Nucleus accumbens (tissue), 56 donors: ENCODE results near the gene TRERF1.
"Not testable (repeated sequence)": the region's sequence is repeated elsewhere in the genome, so short reads cannot be mapped to it uniquely, and the experiment has no call there.

Source experiments
- DNase-seq, 56 donors: peaks; one replicate each; lab custom pipeline; 2025; lab: John Stamatoyannopoulos, UW

The TRERF1 gene

GRCh38 chr6:42452171-42453030 is 675 bp upstream of the TRERF1 start:
- DNase-seq: peak in 38 of 56 donors; percentile 17 to 85 (median 57)

GRCh38 chr6:42450477-42451332 is 1.0 kb downstream of the TRERF1 start:
- DNase-seq: peak in 3 of 56 donors; percentile 19 to 30 (median 26)

GRCh38 chr6:42449917-42450476 is 1.7 kb downstream of the TRERF1 start:
- no peak for DNase-seq

DNA sequence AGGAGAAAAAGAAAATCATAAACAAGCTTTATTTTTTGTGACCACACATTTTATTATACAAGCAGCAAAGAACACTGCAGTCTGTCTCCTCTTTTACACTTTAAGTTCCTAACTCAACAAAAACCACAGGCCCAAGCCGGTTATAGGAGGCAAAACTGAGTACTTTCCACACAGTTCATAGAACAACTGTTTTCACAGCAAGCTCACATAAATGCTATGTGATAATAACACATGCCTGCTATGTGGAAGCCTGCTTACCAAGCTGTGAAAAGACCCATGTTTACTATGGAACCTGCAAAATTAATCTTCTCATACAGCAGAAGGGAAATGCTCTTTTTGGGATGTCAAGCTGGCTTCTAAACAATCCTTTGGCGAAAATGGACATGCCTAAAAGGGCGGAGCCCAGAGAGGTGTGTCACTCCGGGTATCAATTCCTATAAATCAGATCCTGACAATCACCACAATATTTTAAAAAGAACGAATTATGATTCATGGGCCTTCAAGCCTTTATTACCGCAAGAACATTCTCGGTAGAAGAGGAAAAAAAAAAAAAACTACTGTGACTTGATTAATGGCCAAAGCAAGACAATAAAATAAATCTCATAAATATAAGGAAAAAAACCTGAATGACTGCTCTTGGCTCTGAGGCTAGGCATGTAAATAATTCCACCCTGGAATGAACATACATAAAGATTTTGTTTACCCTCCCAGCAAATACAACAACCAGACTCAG is 2.6 kb downstream of the TRERF1 start:
- DNase-seq: no peak

- no peak for DNase-seq
These were observed 3.3 kb downstream of the TRERF1 start for GRCh38 chr6:42448391-42448790.

DNA sequence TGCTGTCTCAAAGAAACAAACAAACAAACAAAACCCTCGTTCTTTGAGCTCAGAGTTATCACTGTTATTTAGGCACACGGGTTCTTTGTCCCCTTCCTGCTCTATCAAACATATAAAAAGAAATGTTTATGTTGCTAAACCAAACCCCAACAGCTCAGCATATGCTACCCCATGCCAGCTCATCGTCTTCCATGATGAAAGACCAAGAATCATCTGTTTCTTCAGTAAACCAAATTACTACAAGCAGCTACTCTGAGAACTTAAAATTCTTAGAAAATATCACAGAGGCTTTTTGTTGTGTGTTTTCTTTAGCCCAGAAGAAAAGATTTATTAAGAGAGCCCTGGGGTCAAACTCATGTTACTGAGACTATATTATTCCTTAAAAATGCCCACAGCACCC is 4.7 kb downstream of the TRERF1 start:
- no peak for DNase-seq

GRCh38 chr6:42446370-42446769 is 5.4 kb downstream of the TRERF1 start:
- DNase-seq: no peak

GRCh38 chr6:42445955-42446354 is 5.8 kb downstream of the TRERF1 start:
- DNase-seq: not testable (repeated sequence)

DNA sequence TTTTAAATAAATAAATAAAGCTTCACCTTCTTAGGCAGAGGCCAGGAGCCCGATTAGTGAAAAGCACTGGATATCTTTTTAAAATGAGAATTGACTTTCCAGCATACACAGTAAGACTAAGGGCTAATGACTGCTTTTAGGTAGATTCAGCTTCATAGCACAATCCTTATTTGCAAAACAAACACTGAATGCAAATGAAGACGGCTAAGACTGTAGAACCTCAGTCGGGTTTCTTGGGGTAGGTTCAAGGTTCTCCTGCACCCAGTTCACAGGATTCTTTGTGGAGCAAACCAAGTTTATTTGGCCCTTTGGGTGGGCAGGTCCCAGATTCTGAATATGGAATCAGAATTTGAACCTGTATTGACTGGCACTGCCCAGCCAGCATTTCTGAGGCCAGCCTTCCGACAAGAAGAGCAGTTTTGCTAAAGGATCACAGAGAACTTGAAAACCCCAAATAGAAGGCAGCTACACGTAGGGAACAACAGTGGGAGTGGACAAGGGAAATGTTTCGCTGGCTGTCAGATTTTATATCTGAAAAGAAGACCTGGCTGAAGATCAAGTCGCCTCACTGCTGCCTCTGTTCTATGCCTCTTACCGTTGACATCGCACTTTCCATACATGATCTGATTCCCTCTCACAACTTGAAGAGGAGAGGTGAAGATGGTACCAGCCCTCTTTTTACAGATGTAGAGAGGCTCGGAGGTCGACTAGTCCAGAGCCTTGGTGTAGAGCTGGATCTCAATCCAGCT is 8.2 kb downstream of the TRERF1 start:
- DNase-seq: no peak

DNA sequence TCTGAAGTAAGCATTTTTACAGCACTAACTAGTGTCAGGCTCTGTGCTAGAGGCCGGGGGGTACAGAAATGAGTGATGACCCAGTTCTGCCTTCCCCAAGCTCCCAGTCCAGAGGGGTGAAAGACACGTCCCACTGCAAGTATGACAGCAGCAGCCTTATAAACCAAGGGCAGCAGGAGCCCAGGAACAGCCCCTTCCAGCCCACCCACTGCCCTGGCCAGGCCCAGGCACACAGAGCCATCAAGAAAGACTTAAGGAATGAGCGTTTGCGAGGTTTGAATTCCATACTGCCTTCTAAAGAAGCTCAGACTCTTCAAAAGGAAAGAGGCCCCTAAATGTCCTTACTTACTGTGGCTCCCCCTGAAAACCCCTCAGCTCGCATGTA is 10.0 kb downstream of the TRERF1 start:
- no peak for DNase-seq

GRCh38 chr6:42440778-42441696 is 10.7 kb downstream of the TRERF1 start:
- DNase-seq: peak in 3 of 56 donors; percentile 12 to 34 (median 31)

- no peak for DNase-seq
These were observed 11.7 kb downstream of the TRERF1 start for GRCh38 chr6:42440027-42440426.

GRCh38 chr6:42436825-42437224 is 14.9 kb downstream of the TRERF1 start:
- DNase-seq: no peak

DNA sequence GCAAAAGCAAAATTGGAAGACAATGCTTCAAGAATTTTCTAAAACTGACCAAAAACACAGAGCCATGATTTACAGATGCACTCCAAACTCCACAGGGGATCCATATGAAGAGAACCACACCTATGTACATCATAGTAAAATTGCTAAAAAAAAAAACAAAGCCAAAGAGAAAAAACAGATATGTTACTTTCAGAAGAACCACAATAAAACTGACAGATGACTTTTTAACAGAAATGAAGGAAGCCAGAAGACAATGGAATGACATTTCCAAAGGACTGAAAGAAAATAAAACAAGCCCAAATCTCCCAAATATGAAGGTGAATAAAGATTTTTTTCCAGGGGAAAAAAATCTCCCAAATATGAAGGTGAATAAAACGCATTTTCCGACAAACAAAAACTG is 17.5 kb downstream of the TRERF1 start:
- no peak for DNase-seq

DNA sequence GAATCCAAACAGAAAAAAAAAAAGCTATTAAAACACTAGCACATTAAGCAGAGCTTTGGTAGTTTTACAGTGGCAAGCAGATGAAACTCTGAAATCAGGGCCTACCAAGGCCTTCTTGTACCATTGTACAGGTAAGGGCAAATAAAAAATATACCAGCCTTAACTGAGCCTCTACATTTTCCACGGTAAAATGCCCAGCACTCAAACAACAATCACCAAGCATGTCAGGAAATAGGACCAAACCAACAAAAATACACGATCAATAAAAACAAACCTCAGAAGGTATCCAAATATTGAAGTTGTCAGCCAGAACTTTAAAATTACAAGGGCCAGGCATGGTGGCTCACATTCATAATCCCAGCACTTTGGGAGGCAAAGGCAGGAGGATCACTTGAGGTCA is 18.3 kb downstream of the TRERF1 start:
- no peak for DNase-seq

- no peak for DNase-seq
These were observed 19.8 kb downstream of the TRERF1 start for GRCh38 chr6:42431877-42432276.

- no peak for DNase-seq
These were observed 20.4 kb downstream of the TRERF1 start for GRCh38 chr6:42431356-42431755.

DNA sequence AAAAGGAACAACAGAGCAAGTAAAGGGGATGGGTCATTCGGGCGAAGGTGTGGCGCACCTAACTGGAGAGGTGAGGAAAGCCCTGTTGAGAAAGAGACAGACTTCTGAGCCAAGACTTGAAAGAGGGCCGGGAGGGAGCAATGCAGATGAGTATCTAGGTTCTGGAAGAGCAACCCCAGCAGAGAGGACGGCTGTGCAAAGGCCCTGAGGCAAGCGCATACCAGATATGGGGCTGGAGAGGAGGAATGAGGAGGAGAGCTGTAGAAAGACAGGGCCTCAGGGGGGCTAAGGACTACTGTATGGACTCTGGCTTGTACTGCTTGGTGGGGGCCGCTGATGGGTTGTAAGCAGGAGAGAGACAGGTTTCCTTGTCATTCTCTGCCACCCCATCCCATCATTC is 21.9 kb downstream of the TRERF1 start:
- no peak for DNase-seq
